HL-60/S4 treated with phorbol 12-myristate 13-acetate at 8.2 ng/mL for 4 days and 3 days (cell line): Measurements from ENCODE around the gene RPS13.
"Not testable (repeated sequence)": the region's sequence is repeated elsewhere in the genome, so short reads cannot be mapped to it uniquely, and the experiment has no call there.

Experiments used
- in situ Hi-C: fragments of 300-500 bp; cut with MboI; formaldehyde crosslinking; loops from 2 replicates; pipeline ENCODE4 v1.15.0; 2022; ENCODE audit warnings: low sequenced_read_pairs

Gene RPS13

GRCh38 chr11:17036666-17037658, 40.5 kb downstream of the RPS13 start:
- in situ Hi-C loops = no loop called here

- in situ Hi-C loops = not testable (repeated sequence)
These were observed 43.4 kb downstream of the RPS13 start for GRCh38 chr11:17034027-17034426.

GRCh38 chr11:17026487-17027082, 50.9 kb downstream of the RPS13 start:
- in situ Hi-C loops = no loop called here

- in situ Hi-C loops = no loop called here
These were observed 52.5 kb downstream of the RPS13 start for GRCh38 chr11:17024924-17025323.
